Loucy (cell line): ENCODE data around the gene CNTN5.

Source experiments
- CTCF ChIP-seq: fragments of 200-600 bp; sonication (generic); conservative IDR thresholded peaks from 2 replicates; pipeline ENCODE4 v1.5.1; 2014; ENCODE audit warnings: mild to moderate bottlenecking, antibody characterized with exemption, low read length
- EZH2phosphoT487 ChIP-seq: fragments of 200-600 bp; IDR thresholded peaks from 2 replicates; pipeline ENCODE4 v1.6.1; 2018; ENCODE audit warnings: antibody characterized with exemption, mild to moderate bottlenecking, moderate library complexity, borderline replicate concordance

GRCh38 chr11:99960536-99960935 lies 939.8 kb downstream of the CNTN5 start:
- TF ChIP-seq CTCF: no peak
- no peak for TF ChIP-seq EZH2phosphoT487
